Immature natural killer cell (primary cell): ENCODE measurements around the gene SUMO3. TPM values are rescaled to one million over a fixed set of nuclear protein-coding genes. Genes with fewer than 3 reads are reported as not detected.

ENCODE experiments used
- DNase-seq, 3 donors: peaks; one replicate each; pipeline ENCODE4 v3.0.0; 2022; ENCODE audit warnings: mixed read lengths in 1 of 3
- H3K27ac Mint-ChIP-seq, 6 donors: one replicate each; pipeline ENCODE4 v1.8.0; 2020; ENCODE audit warnings: mixed read lengths in 6 of 6, mild to moderate bottlenecking in 5 of 6, inconsistent platforms in 4 of 6, moderate library complexity in 3 of 6
- H3K27me3 Mint-ChIP-seq, 3 donors: one replicate each; pipeline ENCODE4 v1.8.0; 2020 to 2021; ENCODE audit warnings: low read depth in 3 of 3, mild to moderate bottlenecking in 3 of 3, mixed read lengths in 3 of 3, moderate library complexity in 3 of 3, inconsistent platforms in 1 of 3
- H3K36me3 Mint-ChIP-seq, 3 donors: one replicate each; pipeline ENCODE4 v1.8.0; 2020; ENCODE audit warnings: mixed read lengths in 3 of 3, inconsistent platforms in 2 of 3, mild to moderate bottlenecking in 2 of 3
- H3K4me1 Mint-ChIP-seq, 2 donors: one replicate each; pipeline ENCODE4 v1.8.0; 2020; ENCODE audit warnings: inconsistent platforms in 2 of 2, mild to moderate bottlenecking in 2 of 2, mixed read lengths in 2 of 2, moderate library complexity in 1 of 2
- H3K4me3 Mint-ChIP-seq, 5 donors: one replicate each; pipeline ENCODE4 v1.8.0; 2020; ENCODE audit warnings: mild to moderate bottlenecking in 5 of 5, mixed read lengths in 5 of 5, inconsistent platforms in 3 of 5, moderate library complexity in 3 of 5
- H3K9me3 Mint-ChIP-seq, 6 donors: one replicate each; pipeline ENCODE4 v1.8.0; 2020; ENCODE audit warnings: mild to moderate bottlenecking in 6 of 6, mixed read lengths in 6 of 6, inconsistent platforms in 4 of 6, moderate library complexity in 3 of 6
- polyA plus RNA-seq, 3 donors: library from polyadenylated mRNA; unstranded; fragments of 300-500 nt; fragmentation: Illumina TruSeq; gene quantifications; one replicate each; pipeline ENCODE4 v1.2.3, GENCODE V29; 2021

SUMO3 gene
- polyA plus RNA-seq, 3 donors from 2014 or later: 85.2 to 95.7 (median 87.4) TPM

GRCh38 chr21:44801468-44802395 is 16.1 kb downstream of the SUMO3 start, which contains the start of gene UBE2G2:
TSS of gene UBE2G2 (minus strand) at chr21:44801820. CDS start at chr21:44801748, 72 bp downstream.
- Mint-ChIP-seq H3K36me3 (peaks cover 7 to 15% (median 9%) of the 10 kb centered on the region in 3 donors), H3K4me1 (peaks cover 26 to 47% of the 10 kb centered on the region in 2 donors), H3K27ac (peak within 1 kb of the TSS; percentile 82 to 95 (median 89)), H3K9me3 (no peaks in the 10 kb centered on the region), H3K27me3 (peaks cover 3 to 9% (median 5%) of the 10 kb centered on the region in 3 donors), H3K4me3 (peak within 1 kb of the TSS; percentile 91 to 98 (median 97))
- DNase-seq: peak; percentile 86 to 90 (median 88)

DNA sequence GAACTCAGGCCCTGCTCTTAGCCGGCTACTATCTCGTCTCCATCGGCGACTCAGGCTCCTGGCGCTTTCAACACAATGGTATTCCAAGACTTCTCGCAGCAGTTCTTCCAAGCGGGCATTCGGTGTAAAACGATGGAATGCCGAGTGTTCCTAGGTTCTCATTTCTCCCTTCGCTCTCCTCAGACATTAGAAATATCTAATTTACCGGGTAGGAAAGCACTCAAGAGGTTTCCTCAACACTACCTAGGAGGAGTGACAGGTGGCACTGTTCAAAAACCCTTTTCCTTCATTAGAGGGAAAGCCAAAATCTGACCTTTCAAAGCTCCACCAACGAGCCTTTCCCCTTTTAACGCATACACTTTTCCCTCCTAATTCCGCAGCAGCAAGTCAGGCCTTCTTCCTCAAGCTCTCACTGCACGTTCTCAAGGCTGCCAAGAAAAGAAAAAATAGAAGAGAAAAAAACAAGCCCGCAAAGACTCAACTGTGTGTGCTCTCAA is 16.8 kb downstream of the SUMO3 start:
- H3K4me1 Mint-ChIP-seq: peaks cover 28 to 48% of the 10 kb centered on the region in 2 donors
- H3K27ac Mint-ChIP-seq: peak overlapping the region; percentile 82 to 95 (median 89)
- H3K36me3 Mint-ChIP-seq: peaks cover 8 to 14% (median 9%) of the 10 kb centered on the region in 3 donors
- H3K27me3 Mint-ChIP-seq: peaks cover 3 to 8% (median 5%) of the 10 kb centered on the region in 3 donors
- H3K9me3 Mint-ChIP-seq: no peaks in the 10 kb centered on the region
- peak; percentile 17 to 31 (median 18) for DNase-seq
- peak overlapping the region; percentile 91 to 98 (median 97) for H3K4me3 Mint-ChIP-seq

DNA sequence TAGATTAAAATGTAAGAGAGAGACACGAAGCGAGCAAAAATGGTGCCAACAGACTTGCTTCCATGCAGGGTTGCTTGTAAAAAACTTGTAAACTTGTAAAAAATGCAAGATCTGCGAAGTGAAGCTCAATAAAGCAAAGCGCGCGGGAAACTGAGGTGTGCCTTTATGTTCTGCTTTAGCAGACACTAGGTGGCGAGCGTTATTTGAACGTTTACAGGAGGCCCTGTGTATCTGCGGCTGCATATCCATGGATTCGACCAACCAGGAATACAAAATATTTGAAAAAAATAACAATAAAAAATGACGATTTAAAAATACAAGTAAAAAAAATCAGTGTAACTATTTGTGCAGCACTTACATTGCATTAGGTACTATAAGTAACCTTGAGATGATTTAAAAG is 17.8 kb downstream of the SUMO3 start:
- Mint-ChIP-seq H3K4me3 (peak overlapping the region; percentile 91 to 98 (median 97)), H3K27me3 (peaks cover 3 to 8% (median 5%) of the 10 kb centered on the region in 3 donors), H3K36me3 (peaks cover 3 to 9% (median 8%) of the 10 kb centered on the region in 3 donors), H3K27ac (peak overlapping the region in 3 of 6 donors; percentile 29 to 82 (median 29)), H3K9me3 (no peaks in the 10 kb centered on the region), H3K4me1 (peaks cover 28 to 48% of the 10 kb centered on the region in 2 donors)
- DNase-seq: no peak

GRCh38 chr21:44799646-44800045 is 18.2 kb downstream of the SUMO3 start:
- Mint-ChIP-seq H3K4me1 (peaks cover 28 to 48% of the 10 kb centered on the region in 2 donors), H3K9me3 (no peaks in the 10 kb centered on the region), H3K36me3 (peaks cover 0 to 8% (median 5%) of the 10 kb centered on the region in 3 donors), H3K27me3 (peaks cover 3 to 8% (median 5%) of the 10 kb centered on the region in 3 donors), H3K27ac (peak overlapping the region in 3 of 6 donors; percentile 29 to 72 (median 29)), H3K4me3 (peak overlapping the region; percentile 65 to 98 (median 97))
- DNase-seq: no peak

DNA sequence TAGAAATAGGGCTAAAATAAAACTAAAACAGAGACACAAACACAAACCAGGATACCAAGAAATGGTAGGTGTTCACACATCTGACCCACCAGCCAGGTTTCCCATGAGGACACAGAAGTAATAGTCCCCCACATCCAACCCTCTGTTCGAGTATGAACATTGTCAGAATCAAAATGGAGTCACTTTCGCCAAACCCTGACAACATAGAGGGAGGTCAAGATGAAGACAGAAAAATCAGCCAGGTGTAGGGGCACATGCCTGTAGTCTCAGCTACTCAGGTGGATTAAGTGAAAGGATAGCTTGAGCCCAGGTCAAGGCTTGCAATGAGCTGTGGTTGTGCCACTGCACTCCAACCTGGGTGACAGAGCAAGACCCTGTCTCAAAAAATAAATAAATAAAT is 20.1 kb downstream of the SUMO3 start:
- no peak for DNase-seq
- Mint-ChIP-seq H3K27ac (peak overlapping the region in 1 of 6 donors; percentile 48), H3K9me3 (no peaks in the 10 kb centered on the region), H3K4me1 (peaks cover 31 to 52% of the 10 kb centered on the region in 2 donors), H3K4me3 (no peak overlapping the region), H3K36me3 (peaks cover 0 to 8% (median 5%) of the 10 kb centered on the region in 3 donors), H3K27me3 (peaks cover 3 to 8% (median 5%) of the 10 kb centered on the region in 3 donors)

GRCh38 chr21:44795342-44795741 is 22.5 kb downstream of the SUMO3 start:
- DNase-seq: no peak
- peaks cover 4 to 8% (median 5%) of the 10 kb centered on the region in 3 donors for H3K36me3 Mint-ChIP-seq

GRCh38 chr21:44793592-44794374 is 24.1 kb downstream of the SUMO3 start:
- Mint-ChIP-seq H3K27me3 (no peaks in the 10 kb centered on the region), H3K36me3 (peaks cover 4 to 8% (median 5%) of the 10 kb centered on the region in 3 donors), H3K4me1 (peaks cover 13 to 34% of the 10 kb centered on the region in 2 donors), H3K4me3 (no peak overlapping the region), H3K9me3 (no peaks in the 10 kb centered on the region), H3K27ac (peak overlapping the region in 3 of 6 donors; percentile 35 to 40 (median 39))
- DNase-seq: no peak

More at GRCh38 chr21:44795342-44795741, 22.5 kb downstream of the SUMO3 start:
- Mint-ChIP-seq H3K4me3 (no peak overlapping the region), H3K9me3 (no peaks in the 10 kb centered on the region), H3K4me1 (peaks cover 21 to 46% of the 10 kb centered on the region in 2 donors), H3K27me3 (no peaks in the 10 kb centered on the region), H3K27ac (no peak overlapping the region)

DNA sequence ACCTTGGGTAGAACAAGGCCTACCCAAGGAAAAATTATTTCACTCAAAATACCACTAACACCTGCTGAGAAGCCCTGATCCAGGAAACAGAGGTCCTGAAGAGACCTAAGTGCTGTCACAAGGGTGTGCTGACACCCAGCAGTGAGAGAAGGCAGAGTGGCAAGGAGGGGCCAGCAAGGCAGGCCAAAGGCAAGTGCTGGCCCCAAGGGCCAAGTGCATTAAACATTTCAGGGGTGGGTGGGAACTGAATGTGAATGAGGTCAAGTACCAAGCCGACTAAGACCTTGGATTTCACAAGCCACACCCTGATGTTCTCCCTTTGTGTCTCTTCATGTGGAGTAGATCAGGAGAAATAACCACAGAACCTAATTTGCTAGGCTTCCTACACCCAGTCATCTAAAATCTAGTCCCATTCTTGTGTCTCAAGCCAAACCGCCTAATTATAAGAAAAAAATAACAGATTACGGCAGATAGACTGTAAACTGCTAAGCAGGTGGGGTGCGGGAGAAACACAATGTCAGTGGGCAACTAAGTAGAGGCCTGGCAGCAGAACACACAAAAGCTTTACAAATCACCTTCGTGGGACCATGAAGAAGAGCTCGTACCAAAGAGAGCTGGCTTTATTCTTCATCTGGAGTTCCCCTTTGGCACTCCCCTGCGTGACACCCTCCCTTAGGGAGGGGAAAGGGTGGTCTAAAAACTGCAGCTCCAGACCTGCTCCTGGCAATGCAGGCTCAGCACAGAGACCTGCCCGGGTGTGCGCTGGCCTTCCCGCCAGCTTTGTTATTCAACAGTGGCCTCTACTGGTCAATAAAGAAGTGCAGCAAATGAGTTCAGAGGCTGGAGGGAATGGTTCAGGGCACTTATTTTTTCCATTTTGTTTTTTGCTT is 24.9 kb downstream of the SUMO3 start:
- peak; percentile 48 to 61 (median 52) for DNase-seq
- Mint-ChIP-seq H3K9me3 (no peaks in the 10 kb centered on the region), H3K4me1 (peaks cover 13 to 27% of the 10 kb centered on the region in 2 donors), H3K27ac (peak overlapping the region in 3 of 6 donors; percentile 1 to 40 (median 39)), H3K27me3 (no peaks in the 10 kb centered on the region), H3K36me3 (peaks cover 4 to 5% (median 4%) of the 10 kb centered on the region in 3 donors), H3K4me3 (no peak overlapping the region)

GRCh38 chr21:44791993-44792392 is 25.9 kb downstream of the SUMO3 start:
- H3K36me3 Mint-ChIP-seq: peaks cover 3 to 5% (median 4%) of the 10 kb centered on the region in 3 donors
- no peak for DNase-seq
- peak overlapping the region in 2 of 6 donors; percentile 61 to 78 for H3K27ac Mint-ChIP-seq
- no peak overlapping the region for H3K4me3 Mint-ChIP-seq
- no peaks in the 10 kb centered on the region for H3K27me3 Mint-ChIP-seq
- peaks cover 13 to 25% of the 10 kb centered on the region in 2 donors for H3K4me1 Mint-ChIP-seq
- H3K9me3 Mint-ChIP-seq: no peaks in the 10 kb centered on the region

GRCh38 chr21:44791246-44791645 is 26.6 kb downstream of the SUMO3 start:
- Mint-ChIP-seq H3K4me1 (peaks cover 13 to 21% of the 10 kb centered on the region in 2 donors), H3K27me3 (no peaks in the 10 kb centered on the region)

GRCh38 chr21:44790368-44790767 is 27.5 kb downstream of the SUMO3 start:
- no peak for DNase-seq
- Mint-ChIP-seq H3K4me3 (no peak overlapping the region), H3K36me3 (peaks cover 4 to 8% (median 8%) of the 10 kb centered on the region in 3 donors), H3K9me3 (no peaks in the 10 kb centered on the region), H3K27me3 (peaks cover 0 to 1% (median 0%) of the 10 kb centered on the region in 3 donors), H3K27ac (peak overlapping the region in 2 of 6 donors; percentile 24 to 36), H3K4me1 (peaks cover 16 to 24% of the 10 kb centered on the region in 2 donors)

More at GRCh38 chr21:44791246-44791645, 26.6 kb downstream of the SUMO3 start:
- H3K36me3 Mint-ChIP-seq: peaks cover 0 to 5% (median 0%) of the 10 kb centered on the region in 3 donors
- H3K27ac Mint-ChIP-seq: peak overlapping the region in 1 of 6 donors; percentile 16
- no peaks in the 10 kb centered on the region for H3K9me3 Mint-ChIP-seq
- no peak overlapping the region for H3K4me3 Mint-ChIP-seq
- DNase-seq: no peak

DNA sequence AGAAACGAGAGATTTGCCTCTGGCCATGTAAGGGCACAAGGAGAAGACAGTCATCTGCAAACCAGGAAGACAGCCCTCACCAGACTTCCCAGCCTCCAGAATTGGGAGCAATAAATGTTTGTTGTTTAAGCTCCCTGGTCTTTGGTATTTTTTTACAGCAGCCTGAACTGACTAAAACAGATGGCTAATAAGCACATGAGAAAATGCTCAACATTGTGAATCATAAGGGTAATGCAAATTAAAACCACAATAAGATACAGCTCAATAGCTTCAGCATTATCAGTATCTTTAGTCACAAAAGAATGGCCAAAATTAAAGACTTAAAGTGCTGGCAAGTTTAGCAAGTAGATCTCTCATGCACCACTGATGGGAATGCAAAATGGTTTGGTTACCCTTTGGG is 28.0 kb downstream of the SUMO3 start:
- Mint-ChIP-seq H3K9me3 (no peaks in the 10 kb centered on the region), H3K27ac (peak overlapping the region in 2 of 6 donors; percentile 12 to 64), H3K27me3 (peaks cover 0 to 1% (median 0%) of the 10 kb centered on the region in 3 donors), H3K4me1 (peaks cover 18 to 27% of the 10 kb centered on the region in 2 donors), H3K4me3 (no peak overlapping the region), H3K36me3 (peaks cover 4 to 12% (median 8%) of the 10 kb centered on the region in 3 donors)
- no peak for DNase-seq
